ENCODE measurements around the gene LENG8.

DNA sequence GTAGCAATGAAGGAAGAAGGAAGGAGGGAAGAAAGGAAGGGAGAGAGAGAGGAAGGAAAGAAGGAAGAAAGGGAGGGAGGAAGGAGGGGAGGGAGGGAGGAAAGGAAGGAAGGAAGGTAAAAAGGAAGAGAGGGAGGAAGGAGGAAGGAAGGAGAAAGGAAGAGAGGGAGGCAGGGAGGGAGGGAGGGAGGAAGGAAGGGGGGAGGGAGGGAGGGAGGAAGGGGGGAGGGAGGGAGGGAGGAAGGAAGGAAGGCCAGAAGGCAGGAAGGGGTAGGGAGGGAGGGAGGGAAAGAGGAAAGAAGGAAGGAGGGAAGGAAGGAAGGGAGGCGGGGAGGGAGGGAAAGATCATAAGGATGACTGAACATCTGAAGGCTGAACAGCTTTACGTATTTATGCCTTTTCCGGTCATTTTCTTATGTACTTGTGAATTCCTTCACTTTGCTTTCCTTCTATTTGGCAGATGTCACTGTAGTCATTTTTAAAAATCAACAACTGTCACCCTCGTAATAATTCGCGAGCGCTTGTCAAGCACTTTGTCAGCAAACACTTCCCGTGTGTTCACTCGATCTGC lies 40.5 kb upstream of the LENG8 start:
- no peak for TF ChIP-seq GATA2 (IDR thresholded peaks at IDR 0.05; ENCODE audit: low read depth, low read length)
- TF ChIP-seq GATA3 (IDR thresholded peaks at IDR 0.05; ENCODE audit: low read depth, low read length) = no peak

Data from SH-SY5Y (cell line).